Stomach (tissue), 4 donors: Measurements from ENCODE around the gene HTR2B.

Experiments
- CTCF ChIP-seq, 7 experiments: fragments of 450-650 bp in 4 of 7; fragments of 200-600 bp in 3 of 7; sonication (generic) in 3 of 7; IDR thresholded peaks; one replicate each; pipeline ENCODE4 v1.5.1; 2016 to 2019; ENCODE audit warnings: antibody characterized with exemption in 7 of 7, control low read depth in 2 of 7, mild to moderate bottlenecking in 1 of 7
- EP300 ChIP-seq: sonication (generic); formaldehyde crosslinking; IDR thresholded peaks from one replicate; pipeline ENCODE4 v1.6.1; 2017; ENCODE audit warnings: antibody characterized with exemption
- POLR2AphosphoS5 ChIP-seq, 3 donors: sonication (generic); formaldehyde crosslinking; IDR thresholded peaks; one replicate each; pipeline ENCODE4 v1.6.1; 2016; ENCODE audit warnings: antibody characterized with exemption in 3 of 3

- TF ChIP-seq CTCF (IDR thresholded peaks at IDR 0.05) (peak in 4 of 7 experiments; percentile 69 to 83 (median 75)), POLR2AphosphoS5 (IDR thresholded peaks at IDR 0.05) (no peak), EP300 (no peak)
Measured at GRCh38 chr2:231104115-231104713, 20.6 kb downstream of the HTR2B start.
